GM18873 (cell line): Measurements from ENCODE around the gene MOB2.

ENCODE experiments used
- ATAC-seq: cut with Tn5 transposase; IDR thresholded peaks from one replicate; pipeline ENCODE4 v1.9.1; 2021; ENCODE audit warnings: mild to moderate bottlenecking, moderate library complexity, moderate number of reproducible peaks; ENCODE audit not compliant: unreplicated experiment, low FRiP score

MOB2 gene

DNA sequence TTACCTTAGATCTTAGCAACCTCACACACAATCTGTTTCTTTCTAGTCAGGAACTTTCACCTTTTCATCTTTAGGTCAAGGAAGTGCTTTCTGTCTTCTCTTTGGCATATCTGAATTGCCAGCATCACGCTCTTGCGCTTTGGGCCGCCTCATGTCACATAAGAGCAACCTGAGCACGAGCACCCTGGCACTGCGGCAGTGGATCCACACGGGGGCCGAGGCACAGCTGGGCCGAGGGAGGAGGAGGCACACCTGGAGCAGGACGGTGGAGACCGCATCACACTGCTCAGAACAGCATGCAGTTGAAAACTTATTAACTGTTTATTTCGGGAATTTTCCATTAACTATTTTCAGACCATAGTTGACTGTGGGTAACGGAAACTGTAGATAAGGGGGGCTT, 10.7 kb downstream of the MOB2 start:
- ATAC-seq: no peak

DNA sequence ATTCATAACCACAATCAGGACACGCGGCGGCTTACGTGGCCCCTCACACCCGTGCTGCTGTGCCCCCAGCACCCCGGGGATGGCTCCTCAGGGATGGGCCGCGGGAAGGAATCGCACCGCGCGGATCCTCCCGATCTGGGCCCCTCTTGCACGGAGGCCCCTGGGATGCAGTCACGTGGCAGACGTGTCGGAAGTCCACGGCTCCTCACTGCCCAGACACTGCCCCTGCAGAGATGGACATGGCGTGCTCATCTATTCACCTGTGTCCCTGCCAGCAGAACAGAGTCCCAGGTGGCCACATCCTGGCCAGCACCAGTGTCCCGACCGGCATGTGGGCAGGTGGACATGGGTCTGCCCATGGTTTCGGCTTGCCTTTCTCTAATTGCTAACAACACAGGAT, 12.8 kb downstream of the MOB2 start:
- no peak for ATAC-seq

DNA sequence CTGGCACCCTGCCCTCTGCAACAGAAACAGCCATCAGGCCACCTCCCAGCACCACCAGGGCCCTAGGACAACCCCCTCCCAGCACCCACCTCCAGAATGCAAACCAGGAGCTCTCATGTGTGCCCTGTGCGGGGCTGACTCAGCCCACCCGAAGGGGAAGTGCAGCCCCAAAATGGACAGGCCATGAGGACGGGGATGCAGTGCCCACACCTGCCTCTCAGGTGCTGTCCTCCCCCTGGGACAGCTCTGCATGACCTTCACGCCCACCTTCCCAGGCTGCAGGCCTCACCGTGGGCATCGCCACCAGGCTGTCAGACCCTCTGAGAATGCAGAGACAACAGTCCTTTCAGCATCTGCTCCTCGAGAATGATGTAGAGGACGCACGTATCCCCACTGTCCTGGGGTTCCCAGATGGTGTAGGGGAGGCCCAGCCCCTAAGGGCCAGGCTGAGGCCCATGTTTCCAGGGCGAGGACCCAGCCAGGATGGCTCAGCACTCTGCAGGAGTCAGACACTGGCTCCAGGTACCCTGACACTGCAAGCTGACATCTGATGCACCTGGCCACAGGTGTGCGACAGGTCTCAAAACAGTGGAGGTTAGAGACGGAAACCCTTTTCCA, 13.5 kb downstream of the MOB2 start:
- no peak for ATAC-seq

DNA sequence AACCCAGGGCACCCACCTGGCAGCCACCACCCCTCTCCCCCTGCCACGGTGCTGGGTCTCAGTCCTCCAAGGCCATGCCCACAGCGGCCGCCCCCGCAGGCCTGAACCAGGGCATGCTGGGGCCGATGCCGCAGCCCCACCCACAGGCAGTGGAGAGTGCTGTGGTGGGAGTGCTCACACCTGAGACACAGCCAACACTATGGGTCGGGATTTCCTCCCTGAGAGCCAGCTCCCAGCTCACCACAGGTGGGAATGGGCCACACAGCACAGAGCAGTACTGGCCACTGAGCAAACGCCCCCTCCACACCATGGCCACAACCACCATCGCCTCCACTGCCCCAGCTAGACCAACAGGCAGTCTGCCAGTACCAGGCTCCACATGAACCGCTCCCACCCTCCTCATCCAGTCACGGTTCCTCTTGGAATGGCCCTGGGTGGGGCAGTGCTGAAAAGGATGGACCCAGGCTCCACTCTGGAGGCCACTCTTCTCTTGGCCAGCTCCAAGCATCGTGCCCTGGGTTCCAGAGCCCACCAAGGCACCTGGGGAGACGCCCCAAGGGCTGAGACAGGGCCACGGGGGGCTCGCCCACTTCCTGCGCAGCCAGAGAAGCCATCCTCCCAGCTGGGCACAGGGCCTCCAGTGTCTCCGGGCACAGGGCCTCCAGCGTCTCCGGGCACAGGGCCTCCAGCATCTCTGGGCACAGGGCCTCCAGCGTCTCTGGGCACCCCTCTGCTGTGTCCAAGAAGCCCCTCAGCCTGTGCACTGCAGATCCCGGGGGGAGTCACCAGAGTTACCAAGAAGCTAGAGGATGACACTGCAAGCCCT, 14.2 kb downstream of the MOB2 start:
- ATAC-seq: no peak

DNA sequence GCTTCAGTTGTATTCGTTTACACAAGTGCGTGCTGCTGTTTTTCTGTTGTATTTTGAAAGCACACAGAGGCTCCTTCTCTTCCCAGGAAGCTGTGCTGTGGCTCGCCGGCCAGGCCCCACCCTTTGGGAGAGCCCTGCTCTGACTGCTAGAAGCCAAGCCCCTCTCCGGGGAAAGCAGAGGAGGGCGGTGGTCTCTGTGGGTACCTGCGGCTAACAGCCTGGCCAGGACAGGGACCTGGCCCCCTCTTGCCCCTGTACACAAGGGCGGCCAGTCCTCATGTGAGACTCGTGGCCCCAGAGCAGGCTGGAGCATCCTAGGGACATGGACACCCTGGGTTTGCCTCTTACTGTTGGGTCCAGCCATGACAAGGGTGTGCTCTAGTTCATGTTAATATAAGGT, 14.8 kb downstream of the MOB2 start:
- ATAC-seq: no peak

DNA sequence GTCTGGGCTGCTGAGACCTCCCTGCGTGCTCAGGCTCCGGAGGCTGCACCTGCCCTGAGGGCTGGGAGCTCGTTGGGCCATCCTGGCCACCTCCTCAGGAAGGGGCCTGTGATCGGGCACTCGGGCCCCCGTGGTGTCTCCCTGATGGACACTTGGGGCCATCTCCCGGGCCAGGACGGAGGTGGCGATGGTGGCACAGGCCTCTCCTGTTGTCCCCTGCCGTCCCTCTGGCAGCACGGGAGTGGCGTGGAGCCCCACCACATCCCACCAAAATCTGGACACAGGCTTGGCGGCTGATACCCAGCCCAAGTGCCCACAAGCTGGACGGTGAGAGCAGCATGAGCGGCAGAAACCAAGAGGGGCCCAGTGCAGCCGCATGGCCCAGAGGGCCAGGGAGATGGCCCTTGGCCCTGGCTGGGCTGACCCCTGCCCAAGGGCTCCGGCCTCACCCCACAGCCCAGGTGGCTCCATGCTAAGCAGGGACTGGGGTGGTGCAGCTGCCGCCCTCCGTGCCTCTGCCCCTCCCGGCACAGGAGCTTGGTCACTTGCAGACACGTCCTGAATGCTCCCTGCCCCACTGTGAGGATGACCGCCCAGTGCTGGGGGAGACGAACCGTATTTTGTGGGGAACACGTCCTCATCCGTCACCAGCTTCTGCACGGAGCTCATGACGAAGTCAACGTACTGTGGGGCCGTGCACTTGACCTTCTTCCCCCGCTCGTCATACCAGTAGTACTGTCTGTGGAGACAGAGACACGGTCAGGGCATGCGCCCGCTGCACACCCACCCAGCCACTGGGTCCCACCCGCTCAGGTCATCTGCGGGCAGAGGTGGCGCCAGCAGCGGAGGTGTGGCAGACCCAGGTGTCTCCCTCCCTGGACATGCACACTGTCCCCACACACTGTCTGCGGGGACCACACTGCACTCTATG, 15.6 kb downstream of the MOB2 start:
- no peak for ATAC-seq

DNA sequence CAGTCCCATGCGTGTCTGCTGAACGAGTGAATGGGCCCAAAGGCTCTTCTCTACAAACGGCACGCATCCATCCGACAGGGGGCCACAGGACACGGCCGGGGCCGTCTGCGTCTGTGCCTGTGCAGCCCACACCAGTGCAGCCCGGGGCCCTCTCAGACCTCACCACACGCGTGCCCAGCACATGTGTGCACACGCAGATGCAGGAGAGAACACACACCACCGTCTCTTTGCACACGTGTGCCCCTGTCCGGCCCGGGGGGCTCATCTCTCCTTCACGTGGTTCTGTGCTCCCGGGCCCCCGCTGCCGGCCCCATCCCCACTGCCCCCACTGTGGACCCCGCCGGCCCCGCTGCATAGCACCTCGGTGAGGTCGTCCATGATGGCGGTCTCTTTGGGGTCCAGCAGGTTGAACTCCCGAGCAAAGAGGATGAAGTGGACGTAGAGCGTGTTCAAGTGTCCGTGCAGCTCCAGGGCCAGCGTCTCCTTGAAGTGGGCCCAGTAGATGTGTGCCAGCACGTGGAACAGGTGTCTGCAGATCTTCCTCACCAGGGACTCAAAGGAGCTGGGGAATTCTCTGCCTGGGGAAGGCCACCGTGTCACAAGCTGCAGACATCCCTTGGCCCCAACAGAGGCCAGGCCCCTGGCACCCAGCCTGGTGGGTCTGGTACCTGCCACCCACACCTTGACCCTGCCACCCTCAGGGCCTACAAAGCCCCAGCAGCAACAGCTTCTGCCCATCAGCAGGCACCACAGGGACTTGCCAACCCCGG, 16.5 kb downstream of the MOB2 start:
- no peak for ATAC-seq

DNA sequence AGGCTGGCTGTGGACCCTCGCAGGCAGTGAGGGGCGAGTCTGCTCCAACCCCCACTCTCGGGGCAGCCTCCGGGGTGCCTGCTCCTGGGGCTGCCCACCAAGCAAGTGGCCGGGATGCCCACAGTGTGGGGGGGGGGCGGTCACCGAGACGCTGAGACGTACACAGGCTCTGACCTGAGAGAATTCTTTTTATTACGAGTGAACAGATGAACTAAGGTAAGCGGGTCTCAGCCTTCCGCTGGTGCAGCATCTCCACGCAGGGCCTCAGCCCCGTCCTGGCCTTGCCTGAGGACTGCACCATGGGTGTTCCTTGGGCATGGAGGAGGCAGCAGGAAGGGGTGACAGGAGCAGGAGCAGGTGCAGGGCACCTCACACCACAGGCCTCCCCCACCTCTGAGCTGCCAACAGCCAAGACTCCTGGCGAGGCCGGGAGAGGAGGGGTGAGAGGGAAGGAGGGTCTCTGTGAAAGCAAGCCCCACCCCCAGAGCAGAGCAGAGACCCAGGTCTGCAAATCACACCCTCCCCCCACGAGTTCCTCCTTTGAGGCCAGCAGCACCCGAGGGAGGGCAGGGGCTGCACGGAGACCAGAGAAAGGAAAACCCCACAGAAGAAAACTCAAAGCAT, 17.2 kb downstream of the MOB2 start:
- ATAC-seq: no peak

DNA sequence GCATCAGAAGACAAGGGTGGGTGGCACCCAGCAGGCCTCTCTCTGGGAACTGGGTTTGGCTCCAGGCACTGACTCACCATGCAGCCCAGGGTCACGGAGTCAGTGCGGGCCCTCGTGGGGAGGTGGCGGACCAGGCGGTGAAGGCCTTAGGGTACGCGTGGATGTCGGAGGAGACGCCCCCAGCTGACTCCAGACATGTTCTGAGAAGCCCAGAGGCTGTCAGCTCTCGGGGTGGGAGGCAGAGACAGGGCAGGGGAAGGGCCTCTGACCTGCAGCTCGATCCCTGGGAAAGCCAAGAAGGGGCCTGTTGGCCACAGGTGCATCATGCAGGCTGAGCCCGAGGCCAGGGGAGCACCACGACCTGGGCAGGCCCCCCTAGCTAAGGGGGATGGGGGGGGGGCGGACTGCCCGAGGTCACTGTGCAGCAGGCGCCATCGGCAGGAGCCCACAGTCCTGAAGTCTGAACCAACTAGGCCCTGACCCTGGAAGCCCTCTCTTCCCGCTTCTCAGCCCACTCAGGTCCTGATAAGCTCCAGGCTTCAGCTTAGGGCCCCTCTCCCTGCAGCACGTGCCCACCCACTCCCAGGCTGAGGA, 18.0 kb downstream of the MOB2 start:
- no peak for ATAC-seq

DNA sequence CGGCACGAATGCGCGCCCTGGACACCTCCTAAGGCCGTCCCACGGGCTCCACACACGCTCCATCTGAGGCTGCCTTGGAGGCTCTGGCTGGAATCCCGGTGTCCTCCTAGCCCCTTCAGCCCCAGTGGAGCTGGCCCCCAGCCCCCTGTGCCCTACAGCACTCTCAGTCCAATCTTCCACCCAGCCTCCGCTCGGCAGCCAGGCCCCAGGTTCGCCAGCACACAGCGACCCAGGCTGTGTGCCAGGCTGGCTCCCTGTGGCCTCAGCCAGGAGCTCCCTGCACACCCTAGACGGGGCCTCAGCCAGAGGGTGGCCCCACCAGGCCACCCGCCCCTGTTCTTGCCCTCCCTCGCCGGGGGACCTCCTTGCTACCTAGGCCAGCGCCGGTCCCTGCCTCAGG, 18.6 kb downstream of the MOB2 start:
- no peak for ATAC-seq

DNA sequence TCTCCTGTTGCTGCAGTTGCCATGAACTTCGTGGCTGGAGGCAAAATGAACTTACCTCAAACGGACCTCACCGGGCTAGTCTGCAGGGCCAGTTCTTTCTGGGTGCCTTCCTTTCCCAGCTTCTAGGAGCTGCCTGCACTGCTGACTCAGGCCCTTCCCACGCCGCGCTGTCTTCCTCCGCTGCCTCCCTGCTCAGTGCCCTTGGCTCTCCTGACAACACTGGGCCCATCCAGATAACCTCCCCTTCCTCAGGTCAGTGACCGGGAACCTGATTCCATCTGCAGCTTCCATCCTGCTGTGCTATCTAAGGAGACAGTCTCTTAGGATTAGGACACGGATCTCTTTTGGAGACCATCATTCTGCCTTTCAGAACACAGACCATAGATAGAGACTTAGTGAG, 19.3 kb downstream of the MOB2 start:
- no peak for ATAC-seq

DNA sequence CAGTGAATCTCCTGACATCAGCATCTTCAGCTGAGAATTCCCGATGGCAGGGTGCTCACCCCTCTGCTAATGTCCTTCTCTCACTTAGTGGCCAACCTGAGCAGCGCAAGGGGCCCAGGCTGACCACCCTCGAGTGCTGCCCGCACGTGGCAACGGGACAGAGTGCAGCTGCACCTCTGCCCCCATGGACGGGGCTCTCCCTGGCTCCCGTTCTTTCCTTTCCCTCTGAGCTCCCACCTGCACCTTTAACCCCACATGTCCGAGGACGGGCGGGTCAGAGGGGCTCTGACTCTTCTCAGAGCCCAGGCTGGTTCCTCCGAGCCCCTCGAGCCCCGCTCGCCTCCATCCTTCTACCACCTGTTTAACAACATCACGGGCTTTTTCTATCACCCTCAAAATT, 19.8 kb downstream of the MOB2 start:
- ATAC-seq: no peak

DNA sequence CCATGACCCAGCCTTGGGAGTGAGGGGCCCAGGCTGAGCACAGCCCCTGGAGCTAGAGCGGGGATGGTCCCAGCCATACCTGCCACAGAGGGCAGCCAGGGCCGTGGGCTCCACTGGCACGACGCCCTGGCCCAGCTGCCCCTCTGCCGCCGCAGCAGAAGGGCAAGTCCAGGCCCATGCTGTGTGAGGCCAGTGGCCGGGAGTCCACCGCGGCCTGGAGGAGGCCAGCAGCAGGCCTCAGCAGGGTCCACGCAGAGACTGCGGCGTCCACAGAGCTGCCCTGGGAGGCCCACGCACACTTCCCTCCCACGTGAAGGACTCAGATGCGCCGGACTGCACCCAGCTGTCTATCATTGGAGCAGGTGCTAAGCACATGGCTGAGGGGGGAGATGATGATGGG, 23.5 kb downstream of the MOB2 start:
- ATAC-seq: no peak

DNA sequence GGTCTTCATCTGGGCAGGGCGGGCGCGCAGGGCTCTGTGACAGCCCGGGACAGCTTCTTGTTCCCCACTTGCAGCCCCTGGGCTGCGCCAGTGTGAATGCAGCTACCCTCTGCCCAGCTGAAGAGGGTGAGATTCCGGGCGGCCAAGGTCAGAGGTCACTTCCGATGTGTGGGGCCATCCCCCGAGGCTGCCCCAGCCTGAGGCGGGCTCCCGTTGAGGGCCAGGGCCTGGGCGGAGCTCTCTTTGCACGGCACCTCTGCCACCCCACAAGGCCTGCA, 23.9 kb downstream of the MOB2 start:
- ATAC-seq: no peak

DNA sequence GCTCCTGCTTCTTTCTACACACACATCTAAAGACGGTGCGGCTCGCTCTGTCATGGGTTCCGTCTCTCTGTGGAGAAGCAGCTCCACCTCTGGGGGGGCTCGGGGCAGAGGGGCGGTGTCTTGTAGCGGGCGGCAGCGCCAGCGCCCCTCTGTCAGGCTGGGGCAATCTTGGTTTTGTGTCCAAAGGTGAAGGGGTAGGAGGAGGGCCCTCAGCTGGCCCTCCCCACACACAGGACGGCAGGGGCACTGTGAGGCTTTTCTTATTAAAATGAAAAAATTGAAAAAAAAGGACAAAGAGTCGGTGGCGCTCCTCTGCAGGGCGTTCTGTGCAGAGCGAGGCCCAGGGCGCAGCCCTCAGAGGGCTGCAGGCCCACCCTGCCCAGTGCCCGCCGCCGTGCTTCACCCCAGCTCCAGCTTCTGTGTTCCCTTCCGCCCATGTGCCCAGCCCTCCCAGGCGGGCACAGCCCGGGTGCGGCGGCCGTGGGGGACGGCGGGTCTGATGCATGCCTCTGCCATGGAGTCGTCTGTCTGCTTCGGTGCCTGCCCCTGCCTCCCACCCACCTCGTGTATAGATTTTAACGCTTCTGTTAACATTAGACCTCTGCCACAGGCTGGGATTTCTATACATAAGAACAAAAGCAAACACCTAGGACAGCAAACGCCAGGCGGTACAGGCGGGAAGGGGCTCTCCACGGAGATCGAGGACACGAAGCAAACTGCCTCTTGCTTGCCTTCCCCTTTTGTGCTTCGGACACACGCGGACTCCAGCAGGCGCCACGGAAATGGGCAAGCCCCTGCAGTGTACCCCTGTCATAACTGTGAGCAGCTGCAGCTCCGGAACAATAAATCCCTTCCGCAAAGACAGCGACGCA, 24.5 kb downstream of the MOB2 start:
- no peak for ATAC-seq

DNA sequence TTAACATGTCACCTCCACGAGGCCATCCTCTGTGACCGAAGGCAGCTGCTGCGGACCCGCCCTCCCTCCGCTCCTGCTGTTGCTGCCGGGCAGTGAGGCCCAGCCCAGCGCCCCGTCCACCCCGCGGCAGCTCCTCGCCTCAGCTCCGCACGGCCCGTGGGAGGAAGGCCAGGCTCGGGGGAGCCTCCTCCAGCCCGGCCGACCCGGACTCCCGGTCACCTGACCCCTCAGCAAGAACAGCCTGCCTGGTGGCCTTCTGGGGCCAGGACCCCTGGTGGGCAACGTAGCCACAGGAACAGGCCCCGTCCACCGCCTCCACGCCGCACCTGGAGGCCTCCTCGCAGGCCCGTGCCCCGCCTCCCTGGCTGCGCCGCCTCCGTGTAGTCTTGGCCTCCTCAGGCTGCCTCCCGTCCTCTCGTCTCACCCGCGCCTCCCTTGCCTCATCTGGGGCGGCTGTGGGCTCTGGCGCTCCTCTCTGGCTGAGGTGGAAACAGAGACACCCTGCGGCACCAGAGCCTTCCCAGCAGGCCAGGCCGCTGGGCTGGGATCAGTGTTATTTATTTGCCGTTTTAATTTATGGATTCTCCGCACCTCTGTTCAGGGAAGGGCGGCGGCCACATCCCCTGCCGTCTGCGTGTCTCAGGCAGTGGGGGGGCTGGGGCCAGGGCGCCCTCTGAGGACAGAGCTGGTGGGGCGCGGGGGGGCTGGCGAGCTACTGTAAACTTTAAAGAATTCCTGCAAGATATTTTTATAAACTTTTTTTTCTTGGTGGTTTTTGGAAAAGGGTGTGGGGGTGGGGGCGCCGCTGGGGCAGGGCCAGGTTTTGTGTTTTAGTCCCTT, 25.4 kb downstream of the MOB2 start:
- no peak for ATAC-seq

DNA sequence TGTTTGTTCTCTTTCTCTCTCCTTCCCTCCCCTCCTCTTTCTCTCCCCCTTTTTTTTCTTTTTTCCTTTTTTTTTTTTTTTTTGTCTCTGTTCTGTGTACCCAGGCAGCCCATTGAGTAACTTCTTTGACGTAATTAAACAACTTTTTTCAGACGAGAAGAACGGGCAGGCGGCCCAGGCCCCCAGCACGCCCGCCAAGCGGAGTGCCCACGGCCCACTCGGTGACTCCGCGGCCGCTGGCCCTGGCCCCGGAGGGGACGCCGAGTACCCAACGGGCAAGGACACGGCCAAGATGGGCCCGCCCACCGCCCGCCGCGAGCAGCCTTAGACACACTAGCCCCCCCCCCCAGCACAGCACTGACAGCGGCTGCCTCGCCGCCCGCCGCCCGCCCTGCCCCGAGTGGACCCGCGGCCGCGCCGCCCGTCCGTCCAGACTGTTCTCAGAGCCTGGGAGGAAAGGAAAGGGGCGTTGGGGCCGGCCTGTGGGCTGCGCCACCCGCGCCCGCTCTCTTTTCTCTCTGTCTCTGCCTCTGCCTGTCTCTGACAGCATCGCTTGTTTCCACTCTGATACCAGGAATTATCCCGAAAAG, 26.1 kb downstream of the MOB2 start:
- no peak for ATAC-seq
